ENCODE measurements around the gene ITPR1. TPM values are rescaled to one million over a fixed set of nuclear protein-coding genes. Genes with fewer than 3 reads are reported as not detected.

ITPR1 gene
- total and polyA plus RNA-seq, 10 of the 15 experiments (the other 5 are each of a cell fraction or from before 2014, with no cell fraction given): 12.2 to 239 (median 28.4) TPM

DNA sequence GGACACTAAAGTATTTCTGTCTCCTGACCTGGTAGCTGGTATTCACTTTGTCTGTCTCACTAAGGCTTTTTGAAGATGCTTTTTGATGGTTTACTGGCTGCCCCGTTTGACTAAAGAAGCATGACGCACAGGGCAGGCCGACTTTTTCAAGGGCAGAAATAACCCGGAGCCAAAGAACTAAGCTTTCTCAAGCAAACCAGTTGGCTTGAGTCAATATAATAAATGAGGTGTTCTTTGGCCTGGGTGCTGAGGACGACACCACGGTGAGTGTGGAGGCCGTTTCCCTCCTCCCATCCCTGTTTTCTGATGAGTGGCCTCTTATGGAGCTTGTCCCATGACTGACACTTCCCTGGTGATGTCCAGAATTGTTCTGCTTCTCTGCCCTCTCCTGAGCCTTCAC is 220.9 kb downstream of the ITPR1 start:
- no peak for ATAC-seq
- H3K9me3 ChIP-seq (replicated peaks; ENCODE audit: control insufficient read depth, insufficient read depth, low read length): no peaks in the 10 kb centered on the region
- 98% methylated on average over 7 of the region's 7 CpGs for WGBS (ENCODE audit: insufficient coverage, insufficient replicate concordance, low lambda C conversion rate, missing lambda C conversion rate)

More for the DNA sequence above, 220.9 kb downstream of the ITPR1 start:
- ChIA-PET CTCF (interaction anchor here (0.8 to 6.4 kb wide), 6 partner anchors 21 to 364 kb away, joined by 3 to 47 read pairs (median 4); partner anchors contain the start of gene BHLHE40), SMC1A (ENCODE audit: uncharacterized antibody, unreplicated experiment) (interaction anchor here (0.9 to 10.5 kb wide), 6 partner anchors 8 to 344 kb away, joined by 3 to 203 read pairs (median 20); no protein-coding TSS in a partner anchor), RAD21 (ENCODE audit: unreplicated experiment) (interaction anchor here (1.2 to 8.4 kb wide), 4 partner anchors 36 to 341 kb away, joined by 3 to 148 read pairs (median 4); no protein-coding TSS in a partner anchor), POLR2A (no interaction called here)
- TF ChIP-seq, protein P1, sequence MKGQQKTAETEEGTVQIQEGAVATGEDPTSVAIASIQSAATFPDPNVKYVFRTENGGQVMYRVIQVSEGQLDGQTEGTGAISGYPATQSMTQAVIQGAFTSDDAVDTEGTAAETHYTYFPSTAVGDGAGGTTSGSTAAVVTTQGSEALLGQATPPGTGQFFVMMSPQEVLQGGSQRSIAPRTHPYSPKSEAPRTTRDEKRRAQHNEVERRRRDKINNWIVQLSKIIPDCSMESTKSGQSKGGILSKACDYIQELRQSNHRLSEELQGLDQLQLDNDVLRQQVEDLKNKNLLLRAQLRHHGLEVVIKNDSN (IDR thresholded peaks at IDR 0.05; ENCODE audit: borderline replicate concordance, extremely low read length, insufficient read depth, low read depth, low read length): no peak
- no peak for TF ChIP-seq EGR1 (IDR thresholded peaks at IDR 0.05; ENCODE audit: borderline replicate concordance in 1 of 2, low read depth in 2 of 2, low read length in 2 of 2)
- no peak for TF ChIP-seq SMARCA5 (IDR thresholded peaks at IDR 0.05)
- no peak for TF ChIP-seq ETV6 (conservative IDR thresholded peaks at IDR 0.05 in 1 of 2, IDR thresholded peaks at IDR 0.05 in 1 of 2; ENCODE audit: borderline replicate concordance in 1 of 2, low read depth in 1 of 2)
- TF ChIP-seq, protein P2, sequence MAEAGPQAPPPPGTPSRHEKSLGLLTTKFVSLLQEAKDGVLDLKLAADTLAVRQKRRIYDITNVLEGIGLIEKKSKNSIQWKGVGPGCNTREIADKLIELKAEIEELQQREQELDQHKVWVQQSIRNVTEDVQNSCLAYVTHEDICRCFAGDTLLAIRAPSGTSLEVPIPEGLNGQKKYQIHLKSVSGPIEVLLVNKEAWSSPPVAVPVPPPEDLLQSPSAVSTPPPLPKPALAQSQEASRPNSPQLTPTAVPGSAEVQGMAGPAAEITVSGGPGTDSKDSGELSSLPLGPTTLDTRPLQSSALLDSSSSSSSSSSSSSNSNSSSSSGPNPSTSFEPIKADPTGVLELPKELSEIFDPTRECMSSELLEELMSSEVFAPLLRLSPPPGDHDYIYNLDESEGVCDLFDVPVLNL (IDR thresholded peaks at IDR 0.05; ENCODE audit: low read depth, low read length): no peak
- TF ChIP-seq GATAD2B (conservative IDR thresholded peaks at IDR 0.05; ENCODE audit: low read depth): no peak
- TF ChIP-seq, protein P3, sequence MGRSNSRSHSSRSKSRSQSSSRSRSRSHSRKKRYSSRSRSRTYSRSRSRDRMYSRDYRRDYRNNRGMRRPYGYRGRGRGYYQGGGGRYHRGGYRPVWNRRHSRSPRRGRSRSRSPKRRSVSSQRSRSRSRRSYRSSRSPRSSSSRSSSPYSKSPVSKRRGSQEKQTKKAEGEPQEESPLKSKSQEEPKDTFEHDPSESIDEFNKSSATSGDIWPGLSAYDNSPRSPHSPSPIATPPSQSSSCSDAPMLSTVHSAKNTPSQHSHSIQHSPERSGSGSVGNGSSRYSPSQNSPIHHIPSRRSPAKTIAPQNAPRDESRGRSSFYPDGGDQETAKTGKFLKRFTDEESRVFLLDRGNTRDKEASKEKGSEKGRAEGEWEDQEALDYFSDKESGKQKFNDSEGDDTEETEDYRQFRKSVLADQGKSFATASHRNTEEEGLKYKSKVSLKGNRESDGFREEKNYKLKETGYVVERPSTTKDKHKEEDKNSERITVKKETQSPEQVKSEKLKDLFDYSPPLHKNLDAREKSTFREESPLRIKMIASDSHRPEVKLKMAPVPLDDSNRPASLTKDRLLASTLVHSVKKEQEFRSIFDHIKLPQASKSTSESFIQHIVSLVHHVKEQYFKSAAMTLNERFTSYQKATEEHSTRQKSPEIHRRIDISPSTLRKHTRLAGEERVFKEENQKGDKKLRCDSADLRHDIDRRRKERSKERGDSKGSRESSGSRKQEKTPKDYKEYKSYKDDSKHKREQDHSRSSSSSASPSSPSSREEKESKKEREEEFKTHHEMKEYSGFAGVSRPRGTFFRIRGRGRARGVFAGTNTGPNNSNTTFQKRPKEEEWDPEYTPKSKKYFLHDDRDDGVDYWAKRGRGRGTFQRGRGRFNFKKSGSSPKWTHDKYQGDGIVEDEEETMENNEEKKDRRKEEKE (IDR thresholded peaks at IDR 0.05): no peak
- TF ChIP-seq, protein P4, sequence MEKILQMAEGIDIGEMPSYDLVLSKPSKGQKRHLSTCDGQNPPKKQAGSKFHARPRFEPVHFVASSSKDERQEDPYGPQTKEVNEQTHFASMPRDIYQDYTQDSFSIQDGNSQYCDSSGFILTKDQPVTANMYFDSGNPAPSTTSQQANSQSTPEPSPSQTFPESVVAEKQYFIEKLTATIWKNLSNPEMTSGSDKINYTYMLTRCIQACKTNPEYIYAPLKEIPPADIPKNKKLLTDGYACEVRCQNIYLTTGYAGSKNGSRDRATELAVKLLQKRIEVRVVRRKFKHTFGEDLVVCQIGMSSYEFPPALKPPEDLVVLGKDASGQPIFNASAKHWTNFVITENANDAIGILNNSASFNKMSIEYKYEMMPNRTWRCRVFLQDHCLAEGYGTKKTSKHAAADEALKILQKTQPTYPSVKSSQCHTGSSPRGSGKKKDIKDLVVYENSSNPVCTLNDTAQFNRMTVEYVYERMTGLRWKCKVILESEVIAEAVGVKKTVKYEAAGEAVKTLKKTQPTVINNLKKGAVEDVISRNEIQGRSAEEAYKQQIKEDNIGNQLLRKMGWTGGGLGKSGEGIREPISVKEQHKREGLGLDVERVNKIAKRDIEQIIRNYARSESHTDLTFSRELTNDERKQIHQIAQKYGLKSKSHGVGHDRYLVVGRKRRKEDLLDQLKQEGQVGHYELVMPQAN (conservative IDR thresholded peaks at IDR 0.05): no peak
- TF ChIP-seq SIN3A (IDR thresholded peaks at IDR 0.05; ENCODE audit: low read depth, low read length): no peak
- TF ChIP-seq RAD51 (IDR thresholded peaks at IDR 0.05): no peak
- no peak for TF ChIP-seq CBFB (IDR thresholded peaks at IDR 0.05; ENCODE audit: low read depth)
- TF ChIP-seq, protein P5, sequence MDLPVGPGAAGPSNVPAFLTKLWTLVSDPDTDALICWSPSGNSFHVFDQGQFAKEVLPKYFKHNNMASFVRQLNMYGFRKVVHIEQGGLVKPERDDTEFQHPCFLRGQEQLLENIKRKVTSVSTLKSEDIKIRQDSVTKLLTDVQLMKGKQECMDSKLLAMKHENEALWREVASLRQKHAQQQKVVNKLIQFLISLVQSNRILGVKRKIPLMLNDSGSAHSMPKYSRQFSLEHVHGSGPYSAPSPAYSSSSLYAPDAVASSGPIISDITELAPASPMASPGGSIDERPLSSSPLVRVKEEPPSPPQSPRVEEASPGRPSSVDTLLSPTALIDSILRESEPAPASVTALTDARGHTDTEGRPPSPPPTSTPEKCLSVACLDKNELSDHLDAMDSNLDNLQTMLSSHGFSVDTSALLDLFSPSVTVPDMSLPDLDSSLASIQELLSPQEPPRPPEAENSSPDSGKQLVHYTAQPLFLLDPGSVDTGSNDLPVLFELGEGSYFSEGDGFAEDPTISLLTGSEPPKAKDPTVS (IDR thresholded peaks at IDR 0.05; ENCODE audit: low read depth, low read length): no peak
- no peak for TF ChIP-seq EP300 (IDR thresholded peaks at IDR 0.05; ENCODE audit: borderline replicate concordance in 1 of 2, control insufficient read depth in 1 of 2, low read depth in 2 of 2, low read length in 2 of 2)
- H3K79me2 ChIP-seq (ENCODE audit: control insufficient read depth, insufficient read depth, low read length): no peaks in the 10 kb centered on the region
- BruUV-seq (replicated peaks): no TSS peak
- no peaks in the 10 kb centered on the region for H3K27me3 ChIP-seq (replicated peaks in 1 of 2; ENCODE audit: control insufficient read depth in 2 of 2, insufficient read depth in 2 of 2, low read length in 1 of 2)
- no peak overlapping the region for H3K4me2 ChIP-seq (ENCODE audit: control insufficient read depth, insufficient read depth)
- peaks cover 2 to 9% of the 10 kb centered on the region in 2 experiments for H3K36me3 ChIP-seq (ENCODE audit: control insufficient read depth in 2 of 2, insufficient read depth in 2 of 2, low read length in 1 of 2)
- H2AFZ ChIP-seq (ENCODE audit: control insufficient read depth, low read depth, low read length): no peak overlapping the region
- H3K4me1 ChIP-seq (ENCODE audit: control insufficient read depth, insufficient read depth, low read length): no peaks in the 10 kb centered on the region
- no peaks in the 10 kb centered on the region for H4K20me1 ChIP-seq (ENCODE audit: control insufficient read depth, insufficient read depth)
- H3K27ac ChIP-seq (ENCODE audit: control insufficient read depth, insufficient read depth): no peak overlapping the region
- FAIRE-seq (no peak), DNase-seq (ENCODE audit: low read depth, low spot score) (no peak)
- no peak overlapping the region for H3K4me3 ChIP-seq
- intact Hi-C loops (cut with micrococcal nuclease; ENCODE audit: unreplicated experiment) (no loop called here), in situ Hi-C loops (cut with MboI) (no loop called here)
- H3K9ac ChIP-seq (ENCODE audit: control insufficient read depth, insufficient read depth, low read length): no peak overlapping the region

Measured in GM12878 (cell line).